ENCODE measurements around the gene TXNRD1.

Gene TXNRD1

DNA sequence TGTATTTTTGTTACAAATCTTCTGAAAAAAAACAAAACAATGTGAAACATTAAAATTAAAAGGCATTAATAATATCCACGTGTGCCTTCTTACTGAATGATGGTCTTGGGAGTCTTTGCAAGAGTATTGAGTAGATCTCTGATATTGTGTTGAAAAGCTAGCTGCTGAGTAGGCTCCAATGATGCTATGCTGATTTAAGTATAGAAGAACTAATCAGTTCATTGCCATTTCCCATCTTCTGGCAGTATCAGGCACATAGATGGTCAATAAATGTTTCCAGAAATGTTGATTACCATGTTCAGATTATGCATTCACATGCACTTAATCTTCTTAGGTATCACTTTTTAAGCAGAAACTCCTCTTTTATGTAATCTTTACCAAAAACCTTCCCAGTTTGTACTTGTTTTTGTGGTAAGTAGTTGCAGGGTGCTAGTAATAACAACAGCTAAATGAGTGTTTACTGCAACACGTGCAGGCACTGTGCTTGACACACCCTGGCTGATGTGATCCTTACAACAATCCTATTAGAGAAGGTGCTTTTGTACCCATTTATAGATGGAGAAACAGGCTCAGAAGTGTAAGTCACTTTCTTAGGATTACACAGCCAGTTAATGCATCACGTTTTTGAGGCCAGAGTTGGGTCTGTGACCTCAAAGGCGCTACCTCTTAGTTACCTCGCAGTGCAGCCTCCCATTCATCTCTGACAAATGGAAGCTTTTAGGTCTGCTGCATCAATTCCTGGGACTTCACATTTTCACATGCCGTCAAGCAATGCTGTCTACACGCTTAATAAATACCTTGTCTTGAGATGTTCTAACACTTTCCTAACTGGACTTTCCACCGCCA lies 134.9 kb downstream of the TXNRD1 start:
- peak; percentile 20 for DNase-seq (ENCODE audit: low spot score)

DNA sequence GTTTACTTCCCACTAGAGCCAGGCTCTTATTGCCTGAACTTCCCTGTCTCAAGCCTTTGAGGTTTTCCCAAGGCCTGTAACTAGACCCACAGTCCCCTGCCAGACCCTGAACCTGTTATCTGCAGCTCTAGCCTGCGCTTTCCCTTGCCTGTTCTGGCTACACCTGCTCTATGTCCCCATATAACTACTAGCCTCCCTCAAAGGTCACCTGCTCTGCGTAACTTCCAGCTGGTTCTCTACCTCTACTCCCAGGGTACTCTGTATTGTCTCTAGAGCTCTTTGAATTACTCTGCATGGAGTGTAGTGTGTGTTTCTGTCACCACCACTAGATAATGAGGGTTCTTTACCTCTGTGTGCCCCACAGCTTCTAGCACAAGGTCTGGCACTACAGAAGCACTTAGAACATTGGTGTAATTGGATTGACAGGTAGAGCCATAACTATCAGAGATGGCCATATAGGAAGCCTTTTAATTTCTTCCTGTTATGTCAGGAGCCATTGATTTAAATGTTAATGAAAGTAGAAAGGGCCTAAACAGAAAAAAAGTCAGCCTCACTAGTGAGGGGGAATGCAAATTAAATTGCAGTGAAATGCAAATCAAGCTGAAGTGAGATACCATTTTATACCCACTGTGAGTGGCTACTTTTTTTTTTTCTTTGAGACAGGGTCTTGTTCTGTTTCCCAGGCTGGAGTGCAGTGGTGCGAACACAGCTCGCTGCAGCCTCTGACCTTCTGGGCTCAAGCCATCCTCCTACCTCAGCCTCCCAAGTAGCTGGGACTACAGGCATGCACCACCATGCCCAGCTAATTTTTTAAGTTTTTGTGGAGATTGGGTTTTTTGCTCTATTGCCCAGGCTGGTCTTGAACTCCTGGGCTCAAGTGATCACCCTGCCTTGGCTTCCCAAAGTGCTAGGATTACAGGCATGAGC lies 135.7 kb downstream of the TXNRD1 start:
- DNase-seq (ENCODE audit: low spot score): peak; percentile 24

DNA sequence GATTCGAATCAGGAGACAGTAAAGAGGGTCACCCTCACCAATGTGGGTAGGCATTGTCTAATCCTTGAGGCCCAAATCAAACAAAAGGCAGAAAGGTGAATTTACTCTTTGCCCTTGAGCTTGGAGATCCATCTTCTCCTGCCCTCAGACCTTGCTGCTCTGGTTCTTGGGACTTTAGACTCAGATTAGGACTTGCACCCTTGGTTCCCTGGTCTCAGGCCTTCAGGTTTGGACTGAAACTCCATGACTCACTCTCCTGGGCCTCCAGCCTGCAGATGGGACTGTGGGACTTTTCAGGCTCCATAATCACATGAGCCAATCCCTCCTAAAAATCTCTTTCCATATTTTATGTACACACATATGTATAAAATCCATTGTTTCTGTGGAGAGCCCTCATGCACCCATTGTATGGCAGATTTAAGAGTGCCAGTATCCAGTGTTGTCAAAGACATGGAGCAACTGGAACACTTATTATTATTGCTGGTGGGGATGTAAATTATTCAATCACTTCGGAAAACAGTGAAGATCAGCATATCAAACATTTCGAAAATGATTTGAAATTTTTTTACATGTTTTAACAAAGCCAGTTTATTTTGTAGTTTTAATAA lies 136.6 kb downstream of the TXNRD1 start:
- DNase-seq (ENCODE audit: low spot score): peak; percentile 28

DNA sequence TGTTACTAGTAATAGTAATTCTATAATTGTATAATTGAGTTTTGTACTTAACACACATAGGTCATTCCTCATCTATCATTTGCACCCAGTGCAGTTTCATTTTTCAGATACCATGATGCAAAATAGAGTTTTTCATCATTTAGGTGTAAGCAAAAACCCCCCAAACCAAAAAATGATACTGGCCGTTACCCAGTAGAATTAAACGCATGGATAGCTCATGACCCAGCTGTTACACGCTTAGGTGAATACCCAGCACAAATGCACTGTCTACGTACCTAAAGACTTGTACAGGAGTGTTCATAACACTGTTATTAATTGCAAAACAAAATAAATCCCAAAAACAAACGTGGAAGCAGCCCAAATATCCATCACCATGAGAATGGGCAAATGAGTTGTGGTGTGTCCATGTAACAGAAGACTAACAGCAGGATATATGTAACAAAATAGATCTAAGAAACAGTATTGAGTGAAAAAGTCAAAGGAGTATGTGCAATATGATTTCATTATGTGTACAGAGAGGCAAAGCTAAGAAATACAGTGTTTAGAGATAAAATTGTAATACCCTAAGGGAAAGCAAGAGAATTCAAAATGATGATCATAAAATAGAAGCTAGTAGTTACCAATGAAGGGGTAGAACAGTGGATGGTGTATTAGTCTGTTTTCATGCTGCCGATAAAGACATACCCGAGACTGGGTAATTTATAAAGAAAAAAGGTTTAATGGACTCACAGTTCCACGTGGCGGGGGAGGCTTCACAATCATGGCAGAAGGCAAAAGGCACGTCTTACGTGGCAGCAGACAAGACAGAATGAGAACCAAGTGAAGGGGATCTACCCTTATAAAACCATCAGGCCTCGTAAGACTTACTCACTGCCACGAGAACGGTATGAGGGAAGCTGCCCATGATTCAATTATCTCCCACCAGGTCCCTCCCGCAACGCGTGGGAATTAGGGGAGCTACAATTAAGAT lies 137.7 kb downstream of the TXNRD1 start:
- DNase-seq (ENCODE audit: low spot score): peak; percentile 24

DNA sequence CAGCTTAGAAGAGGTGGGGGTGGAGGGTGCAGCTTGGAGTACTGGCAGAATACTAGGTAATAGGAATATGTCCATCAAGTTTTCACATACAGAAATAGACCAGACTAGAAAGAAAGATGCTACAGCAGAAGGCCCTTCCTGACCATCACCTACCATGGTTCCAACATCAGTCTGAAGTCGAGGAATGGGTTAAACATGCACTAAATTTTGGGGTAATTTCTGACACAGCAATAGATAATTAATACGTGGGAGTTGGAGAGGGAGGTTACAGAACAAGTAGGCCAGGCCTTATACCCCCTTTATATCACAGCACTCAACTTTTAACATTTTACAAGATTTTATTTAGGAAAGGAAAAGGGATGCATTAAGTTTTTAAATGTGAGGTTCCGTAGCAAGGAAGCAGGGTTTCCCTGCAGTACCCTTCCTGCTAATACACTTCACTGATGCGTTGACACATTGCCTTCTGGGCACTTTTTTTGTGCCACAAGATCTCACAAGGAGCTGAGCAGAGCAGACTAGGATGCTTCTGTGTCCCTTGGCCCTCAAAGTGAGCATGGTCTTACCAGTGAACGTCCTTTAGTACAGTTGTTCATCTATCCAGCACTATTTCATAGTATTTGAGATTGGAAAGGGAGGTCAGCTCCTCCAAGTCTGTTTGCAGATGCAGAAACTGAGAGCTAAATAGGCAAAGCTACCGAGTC lies 138.7 kb downstream of the TXNRD1 start:
- DNase-seq (ENCODE audit: low spot score): no peak

DNA sequence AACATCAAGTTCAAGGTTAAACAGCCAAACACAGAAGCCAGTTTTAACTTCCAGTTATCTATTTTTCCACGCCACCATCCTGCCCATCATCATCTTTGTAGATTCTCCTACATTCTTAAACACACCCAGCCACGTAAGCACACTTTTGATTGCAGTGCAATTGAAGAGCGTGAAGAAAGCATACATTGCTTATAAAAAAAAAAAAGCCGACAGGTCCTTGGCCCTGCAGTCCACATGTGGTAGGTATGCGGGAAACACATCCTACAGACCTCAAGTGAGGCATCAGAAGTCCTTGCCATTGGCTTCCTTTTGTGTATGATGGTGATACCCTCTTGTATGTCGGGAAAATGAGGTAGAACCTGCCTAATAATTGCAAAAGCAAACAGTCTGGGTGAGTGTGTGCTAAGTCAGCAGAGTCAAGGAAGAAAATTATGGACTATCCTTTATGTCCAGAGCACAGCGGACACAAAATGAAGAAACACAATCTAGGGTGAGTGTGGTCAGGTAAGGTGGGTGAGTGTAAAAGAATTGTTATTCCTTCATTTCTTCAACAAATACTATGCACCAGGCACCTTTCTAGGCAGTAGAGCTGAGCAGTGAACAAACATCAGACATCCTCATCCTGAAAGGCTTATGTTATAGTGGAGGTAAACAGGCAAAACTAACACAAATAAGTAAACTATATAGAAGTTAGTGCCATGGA lies 139.4 kb downstream of the TXNRD1 start:
- DNase-seq (ENCODE audit: low spot score): peak; percentile 27

DNA sequence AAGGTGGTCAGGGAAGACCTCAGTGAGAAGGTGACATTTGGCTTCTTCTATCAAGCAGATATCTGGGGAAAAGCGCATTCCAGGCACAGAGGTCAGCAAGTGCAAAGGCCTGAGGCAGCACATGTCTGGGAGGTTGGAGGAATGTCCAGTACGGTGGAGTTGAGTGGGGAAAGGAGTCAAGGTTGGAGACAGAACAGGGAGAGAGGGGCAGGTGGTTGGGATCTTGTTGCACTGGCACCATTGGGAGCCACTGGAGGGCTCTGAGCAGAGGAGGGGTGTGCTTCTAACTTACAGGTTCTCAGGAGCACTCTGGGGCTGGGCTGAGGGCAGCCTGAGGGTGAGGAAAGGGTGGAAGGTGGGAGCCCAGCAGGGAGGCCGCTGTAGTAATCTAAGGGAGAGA lies 140.1 kb downstream of the TXNRD1 start:
- peak; percentile 42 for DNase-seq (ENCODE audit: low spot score)

DNA sequence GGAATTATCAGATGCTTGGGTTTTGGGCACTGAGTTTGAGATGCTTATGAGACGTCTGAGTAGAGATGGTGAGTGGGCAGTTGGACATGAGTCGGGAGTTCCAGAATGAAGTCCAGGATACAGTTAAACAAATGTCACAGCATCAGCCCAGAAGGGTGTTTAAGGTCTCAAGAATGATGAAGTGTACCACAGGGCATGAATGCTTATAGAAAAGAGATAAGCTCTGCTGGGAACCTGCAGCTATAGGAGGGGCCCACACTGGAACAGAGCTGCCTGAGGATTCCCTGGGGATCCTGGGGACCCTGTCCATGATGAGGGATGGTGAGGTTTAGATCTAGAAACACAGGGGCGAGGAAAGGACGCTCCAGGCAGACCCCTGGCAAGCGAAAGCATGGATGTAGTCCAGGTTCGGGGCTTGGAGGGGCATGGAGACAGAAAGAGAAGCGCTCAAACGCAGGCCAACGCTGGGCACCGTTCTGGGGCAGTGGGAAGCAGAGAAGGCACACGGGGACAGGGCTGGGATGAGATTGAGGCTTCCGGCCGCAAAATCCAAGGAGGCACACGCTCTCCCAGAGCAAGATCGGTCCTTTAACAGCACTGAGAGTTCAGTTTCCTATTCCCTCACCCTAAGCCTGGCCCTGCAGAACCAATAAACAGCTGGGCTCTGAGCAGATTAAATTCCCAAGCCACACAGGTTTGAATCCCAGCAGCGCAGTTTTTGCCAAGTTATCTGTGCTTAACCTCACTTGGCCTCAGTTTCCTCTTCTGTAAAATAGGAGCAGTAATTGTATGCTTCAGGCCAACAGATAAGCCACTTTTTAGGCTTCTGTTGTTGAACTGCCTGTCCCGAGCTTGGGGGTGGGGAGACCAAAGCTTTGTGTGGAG lies 140.9 kb downstream of the TXNRD1 start:
- DNase-seq (ENCODE audit: low spot score): peak; percentile 37

DNA sequence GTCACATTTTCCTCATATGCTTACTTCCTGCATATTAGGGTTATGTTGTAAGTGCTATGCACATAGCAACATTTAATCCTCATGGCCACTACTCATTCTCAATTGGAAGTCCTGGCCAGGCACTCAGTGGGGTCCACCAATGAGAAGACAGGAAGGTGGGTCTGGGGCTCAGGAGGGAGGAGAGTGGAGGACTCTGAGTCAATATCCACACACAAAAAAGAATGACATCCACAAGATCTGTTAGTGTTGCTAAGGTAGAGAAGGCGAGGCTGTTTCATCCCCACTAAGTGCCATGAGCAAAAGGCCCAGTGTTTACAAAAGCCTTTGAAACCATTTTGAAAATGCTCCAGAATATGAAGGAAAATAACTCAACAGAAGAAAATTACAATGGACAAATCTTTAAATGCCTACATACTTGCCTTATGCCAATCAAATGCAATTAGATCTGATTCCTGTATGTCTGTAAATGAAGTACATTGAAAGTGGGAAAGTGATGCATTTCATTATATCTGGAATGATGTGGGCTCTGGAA lies 141.9 kb downstream of the TXNRD1 start:
- DNase-seq (ENCODE audit: low spot score): no peak

DNA sequence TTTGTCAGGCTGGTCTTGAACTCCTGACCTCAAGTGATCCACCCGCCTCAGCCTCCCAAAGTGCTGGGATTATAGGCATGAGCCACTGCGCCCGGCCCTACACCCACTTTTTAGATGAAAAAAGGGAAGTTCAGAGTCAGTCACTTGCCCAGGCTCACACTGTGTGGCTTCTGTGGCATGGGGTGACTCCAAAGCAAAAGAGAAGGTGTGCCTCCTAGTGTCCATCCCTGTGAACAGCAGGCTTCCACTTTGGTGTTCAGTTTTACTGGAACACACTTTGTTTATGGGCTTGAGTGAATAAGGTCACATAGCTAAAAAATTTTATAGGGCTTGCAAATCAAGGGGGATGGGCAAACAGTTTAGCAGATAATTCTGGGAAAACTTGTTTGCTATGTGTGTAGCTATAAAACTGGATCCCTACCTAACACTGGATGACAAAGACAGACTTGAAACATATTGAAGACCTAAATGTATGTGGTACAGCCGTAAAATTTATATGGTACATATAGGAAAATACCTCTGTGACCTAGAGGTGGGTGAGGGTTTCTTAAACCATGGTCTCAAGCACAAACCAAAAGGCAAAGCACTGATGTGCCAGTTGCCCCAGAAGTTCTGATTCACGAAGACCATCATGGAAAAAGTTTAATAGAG lies 142.9 kb downstream of the TXNRD1 start:
- DNase-seq (ENCODE audit: low spot score): no peak

DNA sequence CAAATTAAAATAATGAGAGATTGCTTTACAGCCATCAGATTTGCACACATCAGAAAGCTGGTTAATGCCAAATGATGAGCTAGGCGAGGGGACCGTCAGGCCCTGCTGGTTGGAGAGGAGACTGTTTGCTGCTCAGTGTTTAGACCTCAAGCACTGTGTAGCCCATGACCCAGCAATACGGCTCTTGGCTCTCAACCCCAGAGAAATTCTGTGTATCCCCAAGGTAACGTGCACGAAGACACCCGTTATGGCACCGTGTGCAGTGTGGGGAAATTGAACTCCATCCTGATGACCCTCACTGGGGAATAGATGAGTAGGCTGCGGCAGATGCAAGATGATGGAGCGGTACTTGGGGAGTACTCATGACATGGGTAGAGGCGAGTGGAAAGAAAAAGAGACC lies 143.6 kb downstream of the TXNRD1 start:
- DNase-seq (ENCODE audit: low spot score): no peak

DNA sequence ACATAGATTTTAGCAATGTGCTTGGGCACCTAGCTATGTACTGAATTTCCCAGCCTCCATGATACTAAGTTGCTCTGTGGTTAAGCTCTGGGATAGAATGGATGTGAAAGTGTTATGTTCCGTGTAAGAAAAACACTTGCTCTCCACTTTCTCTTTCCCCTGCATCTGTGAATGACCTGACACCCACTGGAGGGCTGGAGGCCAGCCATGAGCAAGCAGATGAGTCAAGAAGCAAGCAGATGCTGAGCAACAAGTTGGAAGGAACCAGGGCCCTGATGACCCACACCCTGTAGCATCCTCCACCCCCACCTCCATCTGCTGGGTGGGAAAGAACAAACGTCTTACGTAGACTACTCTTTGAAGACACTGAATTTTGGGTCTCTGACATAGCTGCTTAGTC lies 144.6 kb downstream of the TXNRD1 start:
- no peak for DNase-seq (ENCODE audit: low spot score)

DNA sequence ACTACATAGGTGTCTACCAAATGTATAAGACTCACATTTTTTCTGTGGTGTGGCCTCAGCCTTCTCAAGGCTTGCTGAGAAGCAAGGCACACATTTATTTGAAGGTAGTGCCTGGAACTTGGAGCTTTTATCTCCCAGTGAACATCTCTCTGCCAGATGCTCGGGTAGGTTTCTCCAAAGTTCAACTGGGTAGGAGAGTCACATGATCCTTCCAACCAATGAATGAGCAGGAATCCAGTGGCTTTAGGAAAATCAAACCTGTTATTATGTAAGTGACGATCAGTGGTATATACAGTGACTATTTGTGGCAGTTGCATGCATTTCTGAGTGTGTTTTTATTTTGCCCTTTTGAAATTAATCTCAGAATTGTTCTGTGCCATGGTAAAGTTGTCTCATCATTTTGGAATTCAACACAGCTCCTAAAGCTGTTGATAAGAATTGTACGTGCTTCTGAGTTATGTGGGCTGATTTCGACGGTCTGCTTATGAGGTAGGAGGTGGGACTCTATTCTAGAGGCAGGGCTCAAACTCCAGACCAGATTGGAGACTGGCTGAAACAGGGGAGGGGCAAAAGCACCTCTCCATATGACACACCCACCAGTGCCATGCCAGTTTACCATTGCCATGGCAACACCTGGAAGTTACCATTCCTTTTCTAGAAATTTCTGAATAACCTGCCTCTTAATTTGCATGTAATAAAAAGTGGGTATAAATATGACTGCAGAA lies 145.6 kb downstream of the TXNRD1 start:
- DNase-seq (ENCODE audit: low spot score): no peak

DNA sequence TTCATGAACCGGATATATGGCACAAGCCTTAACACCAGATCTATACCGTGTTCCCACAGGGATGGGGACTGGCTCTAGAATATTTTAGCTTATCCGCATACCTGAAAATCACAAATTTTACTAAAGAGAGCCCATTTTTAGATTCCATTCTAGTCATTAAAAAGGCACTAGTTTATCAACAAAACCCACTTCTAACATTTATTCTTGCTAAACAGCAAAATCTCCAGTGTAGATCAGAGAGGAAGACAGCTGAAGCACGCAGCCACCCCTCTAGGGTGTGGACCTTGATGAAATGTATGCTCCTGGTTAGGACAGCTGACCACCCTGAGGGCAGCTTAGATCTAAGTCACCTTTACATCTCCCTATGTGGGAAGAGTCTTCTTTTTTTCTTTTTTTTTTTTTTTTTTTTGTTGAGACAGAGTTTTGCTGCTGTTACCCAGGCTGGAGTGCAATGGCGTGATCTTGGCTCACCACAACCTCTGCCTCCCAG lies 150.4 kb downstream of the TXNRD1 start:
- DNase-seq (ENCODE audit: low spot score): no peak

DNA sequence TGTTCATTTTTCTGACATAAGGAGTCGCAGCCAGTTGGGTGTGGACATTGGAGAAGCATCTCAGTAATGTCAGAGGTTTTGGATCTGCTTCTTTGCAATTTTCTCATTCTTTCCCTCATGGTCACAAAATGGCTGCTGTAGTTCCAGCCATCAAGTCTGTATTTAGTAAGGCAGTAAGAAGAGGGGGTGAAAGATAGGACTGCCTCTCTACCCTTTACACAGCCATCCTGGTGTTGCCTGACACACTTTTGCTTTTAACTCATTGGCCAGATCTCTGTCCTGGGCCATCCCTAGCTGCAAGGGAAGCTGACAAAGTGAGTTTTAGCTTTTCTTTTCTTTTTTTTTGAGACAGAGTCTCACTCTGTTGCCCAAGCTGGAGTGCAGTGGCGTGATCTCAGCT lies 154.1 kb downstream of the TXNRD1 start:
- DNase-seq (ENCODE audit: low spot score): no peak

DNA sequence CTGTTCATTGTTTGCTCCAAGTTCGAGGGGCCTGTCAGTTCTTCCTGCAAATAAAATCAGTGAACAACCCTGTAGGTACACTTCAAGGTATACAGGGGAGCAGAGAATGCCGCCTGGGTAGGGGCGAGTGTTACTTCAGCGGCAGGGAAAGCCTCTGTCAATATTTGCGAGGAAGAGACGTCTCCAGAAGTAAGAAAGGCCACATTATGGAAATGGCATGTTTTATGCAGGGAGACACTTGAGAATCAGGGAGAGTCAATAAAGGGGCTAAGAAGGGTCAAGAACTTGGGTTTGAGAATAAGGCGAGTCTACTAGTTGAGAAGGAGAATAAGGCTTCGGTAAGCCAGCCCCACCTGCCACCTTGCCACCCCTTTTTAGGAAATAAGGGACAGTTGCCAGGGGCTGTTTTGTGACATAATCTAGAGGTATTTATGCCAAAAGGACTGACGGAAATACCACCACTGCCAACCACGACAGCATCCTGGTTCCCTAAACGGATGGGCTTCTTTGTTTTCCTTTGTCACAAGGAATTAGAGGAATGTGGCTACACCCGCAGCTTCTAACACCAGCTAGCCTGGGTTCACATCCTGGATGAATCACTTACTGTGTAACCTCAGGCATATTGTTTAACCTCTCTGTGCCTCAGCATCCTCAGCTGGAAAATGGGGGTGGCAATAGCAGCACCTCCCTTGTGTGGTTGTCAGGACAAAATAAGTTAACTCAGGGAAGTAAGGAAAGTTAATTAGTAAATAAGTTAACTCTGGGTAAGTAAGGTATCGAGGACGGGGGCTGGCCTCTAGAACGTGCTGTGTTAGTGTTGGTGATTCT lies 155.7 kb downstream of the TXNRD1 start:
- no peak for DNase-seq (ENCODE audit: low spot score)
